ENCODE data around the gene GPR153.

- TF ChIP-seq CTCF (IDR thresholded peaks at IDR 0.05) (no peak), POLR2A (IDR thresholded peaks at IDR 0.05) (no peak)
Measured at GRCh38 chr1:6308449-6308848, 47.6 kb upstream of the GPR153 start.
